ENCODE results near the gene TTC9C.
"Not testable (repeated sequence)": the region's sequence is repeated elsewhere in the genome, so short reads cannot be mapped to it uniquely, and the experiment has no call there.

Gene TTC9C

DNA sequence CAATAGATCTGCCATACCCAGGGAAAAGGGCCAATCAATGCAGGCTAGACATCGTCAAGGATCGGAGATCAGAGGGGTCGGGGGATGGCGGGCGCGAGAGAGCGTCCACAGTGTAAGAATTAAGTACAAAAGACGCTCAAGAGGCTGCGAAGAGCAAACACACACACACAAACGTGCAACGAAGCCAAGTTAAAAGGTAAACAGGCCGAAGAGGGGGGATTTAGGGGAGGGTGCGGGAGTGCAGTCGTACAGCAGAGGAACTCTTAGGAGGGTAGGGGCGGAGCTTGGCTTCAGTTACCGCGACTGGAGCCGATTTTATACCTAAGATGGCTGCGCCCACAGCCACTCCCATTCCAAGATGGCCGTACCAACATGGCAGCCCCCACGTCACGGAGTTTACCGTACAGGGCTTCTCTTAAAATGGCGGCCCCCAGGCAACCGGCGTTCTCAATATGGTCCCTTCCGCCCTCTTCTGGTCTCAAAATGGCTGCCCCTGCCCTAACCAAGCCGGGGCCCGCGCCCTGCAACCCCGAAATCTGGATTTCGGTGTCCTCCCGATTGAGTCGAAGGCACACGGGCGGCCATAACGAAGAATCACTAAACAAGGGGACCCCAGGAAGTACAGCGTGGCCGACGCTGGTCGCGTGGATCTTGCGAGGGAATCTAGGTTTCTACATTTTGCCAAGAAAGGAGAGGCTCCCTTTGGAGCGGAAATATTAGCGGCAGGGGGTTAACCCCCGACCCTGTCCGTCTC is 18.9 kb upstream of the TTC9C start:
- in situ Hi-C loops (cut with MboI; ENCODE audit: low sequenced_read_pairs): no loop called here

DNA sequence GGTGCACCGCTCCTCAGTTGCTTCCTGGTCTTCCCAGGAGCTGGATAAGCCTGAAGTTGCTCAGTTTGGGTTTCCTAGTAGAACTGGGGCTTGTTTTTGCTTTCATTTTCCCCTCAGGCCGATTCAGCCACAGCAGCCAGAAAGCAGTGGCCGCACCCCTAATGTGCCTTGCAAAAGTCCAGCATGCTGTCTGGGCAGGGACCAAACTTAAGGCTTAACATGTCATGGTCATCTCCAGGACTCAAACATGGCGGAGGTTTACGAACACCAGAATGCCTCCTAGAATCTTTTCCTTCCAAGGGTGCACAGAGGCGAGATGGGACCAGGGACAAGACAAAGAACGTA is 18.3 kb upstream of the TTC9C start:
- in situ Hi-C loops (cut with MboI; ENCODE audit: low sequenced_read_pairs): no loop called here

DNA sequence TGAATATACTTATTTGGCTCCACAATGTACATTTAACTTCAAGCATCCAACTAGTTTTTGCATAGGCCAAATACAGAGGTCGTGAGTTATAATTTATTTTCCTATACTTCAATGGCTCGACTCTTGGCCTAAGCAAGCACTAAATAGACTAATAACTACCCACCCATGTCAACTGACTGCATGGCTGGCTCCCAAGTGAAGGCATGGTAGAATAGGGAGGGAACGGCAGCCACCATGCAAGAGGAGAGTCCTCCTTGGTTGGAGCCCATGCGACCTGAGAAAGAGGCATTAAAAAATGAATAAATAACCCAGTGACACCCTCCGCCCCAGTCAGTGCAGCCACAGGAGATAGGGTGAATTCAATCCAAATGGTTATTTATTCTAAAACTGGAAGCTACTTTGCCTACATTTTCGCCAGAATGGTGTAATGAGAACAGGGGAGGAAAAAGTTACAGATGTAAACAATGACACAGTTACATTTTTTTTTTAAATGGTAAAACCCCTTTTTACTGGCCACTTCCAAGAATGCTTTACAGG is 15.9 kb upstream of the TTC9C start:
- in situ Hi-C loops (cut with MboI; ENCODE audit: low sequenced_read_pairs): no loop called here

DNA sequence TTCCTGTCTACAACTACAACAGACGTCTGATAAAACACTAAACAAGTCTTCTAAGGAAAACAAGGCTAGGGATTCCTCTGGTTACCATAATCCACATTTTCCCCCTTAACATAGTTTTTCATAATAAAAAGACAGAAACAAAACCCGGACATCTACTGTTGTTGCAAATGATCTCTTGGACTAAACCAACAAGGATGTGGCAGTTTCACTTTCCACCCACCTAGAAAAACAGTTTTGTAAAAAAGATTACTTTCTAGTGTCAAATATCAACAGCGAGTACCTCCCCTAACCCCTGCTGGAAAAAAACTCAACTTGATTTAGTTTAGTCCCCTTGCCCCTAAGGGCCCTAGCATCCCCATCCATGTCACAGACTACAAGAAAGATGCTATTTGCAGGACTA is 15.4 kb upstream of the TTC9C start:
- in situ Hi-C loops (cut with MboI; ENCODE audit: low sequenced_read_pairs): no loop called here

DNA sequence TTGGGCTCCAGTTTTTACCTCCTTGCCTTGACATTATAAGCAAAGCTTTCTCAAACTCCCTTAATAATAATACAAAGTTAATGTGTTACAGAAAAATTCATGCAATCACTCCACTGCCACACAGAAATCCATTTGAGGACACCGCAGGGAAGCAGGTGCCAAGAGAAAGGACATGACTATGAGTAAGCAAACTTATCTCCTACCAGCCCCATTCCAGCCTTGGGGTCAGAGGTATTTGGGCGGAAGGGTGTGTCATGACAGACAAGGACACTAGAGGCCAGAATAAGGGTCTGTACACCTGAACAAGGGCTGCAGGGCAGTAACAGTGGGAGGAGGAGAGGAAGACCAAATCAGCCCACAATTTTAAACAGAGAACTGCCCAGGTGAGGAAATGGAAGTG is 14.9 kb upstream of the TTC9C start:
- in situ Hi-C loops (cut with MboI; ENCODE audit: low sequenced_read_pairs): no loop called here

DNA sequence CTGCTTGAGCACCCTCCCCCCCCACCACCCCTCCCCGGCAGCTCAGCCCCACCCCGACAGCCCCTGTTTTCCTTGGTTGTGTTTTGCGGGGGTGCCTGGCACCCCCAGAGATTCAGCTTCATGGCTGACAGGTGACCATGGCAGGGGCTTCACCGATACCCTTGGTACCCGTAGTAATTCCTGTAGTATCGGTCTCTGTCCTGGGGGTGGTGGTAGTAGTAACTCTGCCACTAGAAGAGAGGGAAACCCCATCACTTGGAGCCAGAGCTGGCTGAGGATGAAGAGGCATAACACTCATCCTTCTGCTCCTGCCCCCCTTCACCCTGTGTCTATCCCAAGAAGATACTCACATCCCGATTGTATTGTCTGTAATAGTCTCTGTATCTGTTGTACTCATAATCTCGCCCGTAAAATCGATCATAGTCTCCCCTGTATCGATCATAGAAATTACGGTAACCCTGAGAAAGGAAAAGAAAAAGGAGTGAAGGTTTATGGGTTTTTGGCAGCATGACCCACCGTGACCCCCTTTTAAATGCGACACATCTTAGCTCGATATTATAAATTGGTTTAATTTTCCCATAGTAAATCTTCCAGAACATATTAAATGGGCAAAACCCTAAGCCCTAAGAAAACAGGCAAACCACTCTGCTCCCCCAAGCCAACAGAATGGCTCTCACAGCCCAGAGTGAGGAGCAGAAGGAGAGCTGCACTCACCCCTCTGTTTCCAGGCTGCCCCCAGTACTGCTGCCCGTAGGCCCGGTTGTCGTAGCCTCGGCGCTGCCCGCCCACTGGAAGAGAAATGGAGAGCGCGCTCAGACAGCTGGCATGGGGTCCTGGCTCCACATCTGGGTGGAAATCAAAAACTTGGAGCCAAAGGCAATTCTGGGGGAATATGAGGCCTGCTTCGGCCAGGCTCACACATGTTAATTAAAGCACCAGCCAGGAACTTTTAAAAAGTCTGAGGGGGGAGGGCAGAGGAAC is 12.8 kb upstream of the TTC9C start:
- in situ Hi-C loops (cut with MboI; ENCODE audit: low sequenced_read_pairs): no loop called here

- in situ Hi-C loops (cut with MboI; ENCODE audit: low sequenced_read_pairs): no loop called here
Measured at GRCh38 chr11:62716206-62716605, 12.1 kb upstream of the TTC9C start.

DNA sequence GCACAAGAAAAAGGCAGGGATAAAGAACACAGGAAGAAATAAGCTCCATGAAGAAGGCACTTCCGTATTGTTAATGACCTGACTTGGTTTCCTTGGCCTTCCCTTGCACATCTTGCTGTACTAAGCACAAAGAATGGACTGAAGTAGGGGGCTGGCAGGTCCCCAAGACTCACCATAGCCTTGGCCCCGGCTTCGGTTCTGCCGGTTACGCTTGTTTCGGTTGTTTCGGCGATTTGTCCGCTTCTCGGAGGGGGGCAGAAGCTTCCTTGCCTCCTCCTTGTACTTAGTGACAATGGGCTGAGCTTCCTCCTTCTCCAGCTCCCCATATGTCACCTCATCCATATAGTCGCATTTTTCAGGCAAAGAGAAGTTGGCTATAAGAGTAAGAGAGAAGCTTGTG is 11.5 kb upstream of the TTC9C start:
- in situ Hi-C loops (cut with MboI; ENCODE audit: low sequenced_read_pairs): no loop called here

DNA sequence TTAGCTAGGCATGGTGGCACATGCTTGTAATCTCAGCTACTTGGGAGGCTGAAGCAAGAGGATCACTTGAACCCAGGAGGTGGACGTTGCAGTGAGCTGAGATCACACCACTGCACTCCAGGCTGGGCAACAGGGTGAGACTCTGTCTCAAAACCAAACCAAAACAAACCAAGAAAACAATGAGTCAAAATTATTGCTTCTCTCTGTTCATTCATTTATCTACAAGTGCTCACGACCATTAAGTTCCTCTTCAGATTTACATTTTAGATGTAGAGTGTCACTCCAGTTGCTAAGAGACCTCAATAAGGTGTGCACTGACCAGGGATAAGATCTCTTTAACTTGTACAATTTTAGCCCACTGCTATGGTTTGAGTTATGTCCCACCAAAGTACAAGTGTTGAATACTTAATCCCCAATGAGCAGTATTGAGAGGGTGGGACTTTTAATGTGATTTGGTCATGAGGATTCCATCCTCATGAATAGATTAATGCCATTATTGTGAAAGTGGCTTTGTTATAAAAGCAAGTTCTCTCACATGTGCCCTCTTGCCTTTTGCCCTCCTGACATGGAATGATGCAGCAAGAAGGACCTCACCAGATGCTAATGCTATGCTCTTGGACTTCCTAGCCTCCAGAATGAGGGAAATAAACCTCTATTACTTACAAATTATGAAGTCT is 8.8 kb upstream of the TTC9C start:
- in situ Hi-C loops (cut with MboI; ENCODE audit: low sequenced_read_pairs): no loop called here

GRCh38 chr11:62721994-62722393 is 6.3 kb upstream of the TTC9C start:
- in situ Hi-C loops (cut with MboI; ENCODE audit: low sequenced_read_pairs): no loop called here

DNA sequence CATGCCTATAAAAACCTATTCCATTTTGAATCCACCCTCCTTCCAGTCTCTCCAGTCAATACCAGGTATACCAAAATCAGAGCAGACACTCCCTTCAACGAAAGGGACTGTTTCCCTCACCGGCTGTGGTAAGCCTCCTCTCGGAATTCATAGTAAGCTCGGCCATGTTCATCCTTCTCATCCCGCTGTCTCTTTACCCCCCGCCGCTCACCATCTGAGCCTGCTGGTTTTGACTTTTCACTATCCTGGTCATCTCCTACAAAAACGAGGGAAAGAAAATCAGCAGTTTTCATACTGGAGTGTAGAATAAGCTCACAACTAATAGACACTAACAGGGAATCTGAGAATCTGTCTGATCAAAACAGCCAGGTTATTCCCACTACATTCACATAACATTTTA is 4.1 kb upstream of the TTC9C start:
- in situ Hi-C loops (cut with MboI; ENCODE audit: low sequenced_read_pairs): no loop called here

DNA sequence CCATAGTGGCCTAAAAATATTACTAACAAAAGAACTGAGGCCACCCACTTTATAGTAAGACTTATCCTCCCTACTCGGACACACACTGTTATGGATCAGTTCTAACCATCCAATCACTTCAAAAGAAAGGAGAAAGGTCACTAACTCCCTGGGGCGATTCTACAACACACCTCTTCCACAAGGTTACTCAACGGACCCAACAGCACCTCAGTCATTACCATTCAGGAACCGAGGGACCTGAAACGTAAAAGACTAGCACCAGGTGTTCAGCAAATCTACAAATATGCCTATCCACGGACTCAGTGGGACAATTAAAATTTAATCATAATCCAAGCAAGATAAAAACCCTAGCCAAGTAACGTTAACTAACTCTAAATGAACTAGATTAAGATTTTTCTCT is 2.6 kb upstream of the TTC9C start:
- in situ Hi-C loops (cut with MboI; ENCODE audit: low sequenced_read_pairs): no loop called here

DNA sequence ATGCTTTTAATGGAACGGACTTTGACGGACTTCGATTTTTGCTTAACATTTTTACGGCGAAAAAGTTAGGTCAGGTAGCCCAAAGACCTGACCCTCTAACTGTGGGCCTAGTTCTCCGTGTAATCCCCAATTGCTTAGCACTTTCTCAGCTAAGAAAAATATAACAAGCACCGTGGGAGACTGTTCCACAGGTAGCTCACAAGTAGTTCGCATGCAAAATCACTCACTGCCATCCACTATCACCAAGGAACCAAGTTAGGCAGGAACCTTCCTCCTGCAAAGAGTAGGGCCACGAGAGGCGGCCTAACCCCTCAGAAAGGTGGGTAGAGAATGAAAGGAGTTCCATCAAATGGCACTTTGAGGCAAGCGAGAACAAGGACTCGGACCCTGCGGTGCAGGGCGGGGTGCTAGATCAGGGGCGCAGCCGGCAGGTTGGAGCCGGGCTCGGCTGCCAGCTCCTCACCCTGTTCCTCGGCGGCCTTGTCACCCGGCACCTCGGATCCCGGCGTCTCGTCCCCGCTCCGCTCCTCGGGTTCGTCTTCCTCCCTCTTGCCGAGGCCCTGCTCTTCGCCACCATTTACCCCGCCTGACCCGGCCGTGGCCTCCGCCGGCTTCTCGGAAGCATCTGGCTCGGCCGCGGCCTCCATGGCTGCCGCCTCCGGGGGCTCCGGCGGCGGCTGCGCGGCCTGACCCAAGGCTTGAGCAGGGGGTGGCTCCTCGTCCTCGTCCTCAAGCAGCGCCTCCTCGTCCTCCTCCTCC is 2.0 kb upstream of the TTC9C start:
- in situ Hi-C loops (cut with MboI; ENCODE audit: low sequenced_read_pairs): no loop called here

DNA sequence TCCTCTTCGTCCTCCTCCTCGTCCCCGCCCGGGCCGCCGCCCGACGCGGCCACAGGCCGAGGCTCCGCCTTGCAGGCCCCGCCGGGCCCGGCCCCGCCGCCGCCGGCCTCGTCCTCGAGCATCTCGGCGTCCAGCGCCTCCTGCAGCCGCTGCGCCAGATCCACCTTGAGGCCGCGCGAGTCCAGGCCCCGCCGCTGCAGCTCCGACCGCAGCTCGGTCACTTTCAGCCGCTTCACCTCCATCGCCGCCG is 1.4 kb upstream of the TTC9C start:
- in situ Hi-C loops (cut with MboI; ENCODE audit: low sequenced_read_pairs): no loop called here

- in situ Hi-C loops (cut with MboI; ENCODE audit: low sequenced_read_pairs): no loop called here
Measured at GRCh38 chr11:62727165-62727871, 968 bp upstream of the TTC9C start, which contains the start of gene HNRNPUL2. HNRNPUL2 (minus strand) TSS chr11:62727457; CDS start chr11:62727156, 301 bp downstream.

DNA sequence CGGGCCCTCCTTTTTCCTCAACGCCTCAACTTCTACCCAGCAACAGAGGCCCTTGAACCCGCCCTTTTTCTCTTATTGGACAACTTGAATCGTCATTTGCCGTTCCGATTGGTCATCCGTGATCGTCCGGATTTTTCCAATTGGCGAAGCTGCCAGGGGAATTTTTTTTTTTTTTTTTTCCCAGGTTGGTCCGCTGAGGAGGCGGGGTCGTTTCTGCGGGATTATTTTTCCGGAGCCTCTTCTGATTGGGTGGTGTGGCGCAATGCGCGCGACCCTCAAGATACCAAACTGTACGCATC is 465 bp upstream of the TTC9C start:
- in situ Hi-C loops (cut with MboI; ENCODE audit: low sequenced_read_pairs): no loop called here

DNA sequence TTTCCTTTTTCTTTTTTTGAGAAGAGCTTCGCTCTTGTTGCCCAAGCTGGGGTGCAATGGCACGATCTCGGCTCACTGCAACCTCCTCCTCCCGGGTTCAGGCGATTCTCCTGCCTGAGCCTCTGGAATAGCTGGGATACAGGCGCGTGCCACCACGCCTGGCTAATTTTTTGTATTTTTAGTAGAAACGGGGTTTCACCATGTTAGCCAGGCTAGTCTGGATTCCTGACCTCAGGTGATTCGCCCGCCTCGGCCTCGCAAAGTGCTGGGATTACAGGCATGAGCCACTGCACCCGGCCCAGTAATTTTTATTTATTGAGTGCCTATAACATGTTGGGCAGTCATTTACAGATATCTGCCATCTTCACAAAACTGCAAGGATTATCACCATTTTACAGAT is 1.8 kb downstream of the TTC9C start:
- in situ Hi-C loops (cut with MboI; ENCODE audit: low sequenced_read_pairs): not testable (repeated sequence)

DNA sequence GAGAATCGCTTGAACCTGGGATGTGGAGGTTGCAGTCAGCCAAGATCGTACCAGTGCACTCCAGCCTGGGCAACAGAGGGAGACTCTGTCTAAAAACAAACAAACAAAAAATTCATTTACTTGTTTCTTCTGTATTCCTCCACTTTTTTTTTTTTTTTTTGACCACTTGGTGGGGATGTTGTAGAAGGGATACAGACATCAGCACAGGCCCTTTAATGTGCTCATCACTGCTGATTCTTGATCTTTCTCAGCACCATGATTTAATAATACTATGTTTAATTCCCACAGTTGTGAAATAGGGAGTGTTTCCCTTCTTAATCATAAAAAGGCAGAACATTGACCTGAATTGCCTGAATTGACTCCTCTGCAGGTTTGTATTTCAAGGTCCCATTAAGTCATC is 4.5 kb downstream of the TTC9C start:
- in situ Hi-C loops (cut with MboI; ENCODE audit: low sequenced_read_pairs): no loop called here

GRCh38 chr11:62737196-62737595 is 8.9 kb downstream of the TTC9C start:
- in situ Hi-C loops (cut with MboI; ENCODE audit: low sequenced_read_pairs): no loop called here

DNA sequence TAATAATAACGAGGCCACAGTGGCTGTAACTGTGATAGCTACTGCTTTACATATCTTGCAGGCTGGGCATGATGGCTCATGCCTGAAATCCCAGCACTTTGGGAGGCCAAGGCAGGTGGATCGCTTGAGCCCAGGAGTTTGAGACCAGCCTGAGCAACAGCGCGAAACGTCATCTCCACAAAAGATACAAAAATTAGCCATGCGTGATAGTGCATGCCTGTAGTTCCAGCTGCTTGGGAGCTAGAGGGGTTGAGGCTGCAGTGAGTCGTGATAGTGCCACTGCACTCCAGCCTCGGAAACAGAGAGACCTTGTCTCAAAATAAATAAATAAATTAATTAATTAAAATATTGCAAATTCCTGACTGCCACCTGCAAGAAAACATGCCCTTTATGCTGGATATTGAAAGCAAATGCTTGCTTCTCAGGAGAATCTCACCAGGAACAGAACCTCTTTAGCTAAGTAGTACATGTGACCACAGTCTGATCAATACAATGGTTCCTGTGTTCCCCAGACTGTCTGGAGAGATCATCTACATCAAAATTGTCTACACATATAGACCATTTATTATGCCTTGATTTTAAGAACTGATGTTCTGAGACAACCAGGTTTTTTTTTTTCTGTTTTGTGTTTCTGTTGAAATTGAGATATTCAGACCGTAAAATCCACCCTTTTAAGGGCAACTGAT is 19.3 kb downstream of the TTC9C start:
- in situ Hi-C loops (cut with MboI; ENCODE audit: low sequenced_read_pairs): no loop called here

All from HL-60/S4 (cell line).